ENCODE results near the gene SEL1L3.

DNA sequence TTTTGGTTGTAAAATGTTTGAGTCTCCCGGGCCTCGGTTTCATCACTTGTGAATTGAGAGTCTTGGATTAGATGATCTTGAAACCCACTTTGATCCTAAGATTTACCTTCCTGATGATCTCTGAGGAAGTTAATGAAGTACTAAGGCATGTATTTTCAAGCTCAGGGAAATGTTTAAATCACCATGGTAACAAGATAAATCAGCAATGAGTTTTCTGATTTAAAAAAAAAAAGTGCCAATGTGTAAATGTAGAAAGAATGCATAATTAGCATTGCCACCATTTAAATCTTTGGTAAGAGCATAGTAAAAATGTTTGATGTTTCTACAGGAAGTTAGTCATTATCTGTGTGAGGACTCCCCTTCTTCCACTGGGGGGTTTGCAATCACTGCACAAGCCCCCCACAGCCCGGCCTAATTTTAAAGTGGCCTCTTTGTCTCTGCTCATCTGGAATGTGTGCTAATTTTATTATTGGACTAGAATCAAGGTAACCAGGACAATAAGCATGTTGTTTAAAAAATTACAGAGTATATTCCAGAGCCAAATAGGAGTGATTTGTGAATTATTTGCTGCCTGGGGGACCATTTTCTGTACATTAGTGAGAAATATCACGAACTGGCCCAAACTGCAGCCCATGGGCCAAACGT, 113.5 kb downstream of the SEL1L3 start:
- TF ChIP-seq, protein P1, sequence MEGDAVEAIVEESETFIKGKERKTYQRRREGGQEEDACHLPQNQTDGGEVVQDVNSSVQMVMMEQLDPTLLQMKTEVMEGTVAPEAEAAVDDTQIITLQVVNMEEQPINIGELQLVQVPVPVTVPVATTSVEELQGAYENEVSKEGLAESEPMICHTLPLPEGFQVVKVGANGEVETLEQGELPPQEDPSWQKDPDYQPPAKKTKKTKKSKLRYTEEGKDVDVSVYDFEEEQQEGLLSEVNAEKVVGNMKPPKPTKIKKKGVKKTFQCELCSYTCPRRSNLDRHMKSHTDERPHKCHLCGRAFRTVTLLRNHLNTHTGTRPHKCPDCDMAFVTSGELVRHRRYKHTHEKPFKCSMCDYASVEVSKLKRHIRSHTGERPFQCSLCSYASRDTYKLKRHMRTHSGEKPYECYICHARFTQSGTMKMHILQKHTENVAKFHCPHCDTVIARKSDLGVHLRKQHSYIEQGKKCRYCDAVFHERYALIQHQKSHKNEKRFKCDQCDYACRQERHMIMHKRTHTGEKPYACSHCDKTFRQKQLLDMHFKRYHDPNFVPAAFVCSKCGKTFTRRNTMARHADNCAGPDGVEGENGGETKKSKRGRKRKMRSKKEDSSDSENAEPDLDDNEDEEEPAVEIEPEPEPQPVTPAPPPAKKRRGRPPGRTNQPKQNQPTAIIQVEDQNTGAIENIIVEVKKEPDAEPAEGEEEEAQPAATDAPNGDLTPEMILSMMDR (IDR thresholded peaks at IDR 0.05), result no peak
- no peak for TF ChIP-seq POLR2A (IDR thresholded peaks at IDR 0.05)
